ENCODE results near the gene ATF7IP.
A peak's percentile ranks its signal among the peaks of the same experiment; 100 is the strongest.

Gene ATF7IP

GRCh38 chr12:14495326-14495725, 129.8 kb downstream of the ATF7IP start:
- DNase-seq: no peak

DNA sequence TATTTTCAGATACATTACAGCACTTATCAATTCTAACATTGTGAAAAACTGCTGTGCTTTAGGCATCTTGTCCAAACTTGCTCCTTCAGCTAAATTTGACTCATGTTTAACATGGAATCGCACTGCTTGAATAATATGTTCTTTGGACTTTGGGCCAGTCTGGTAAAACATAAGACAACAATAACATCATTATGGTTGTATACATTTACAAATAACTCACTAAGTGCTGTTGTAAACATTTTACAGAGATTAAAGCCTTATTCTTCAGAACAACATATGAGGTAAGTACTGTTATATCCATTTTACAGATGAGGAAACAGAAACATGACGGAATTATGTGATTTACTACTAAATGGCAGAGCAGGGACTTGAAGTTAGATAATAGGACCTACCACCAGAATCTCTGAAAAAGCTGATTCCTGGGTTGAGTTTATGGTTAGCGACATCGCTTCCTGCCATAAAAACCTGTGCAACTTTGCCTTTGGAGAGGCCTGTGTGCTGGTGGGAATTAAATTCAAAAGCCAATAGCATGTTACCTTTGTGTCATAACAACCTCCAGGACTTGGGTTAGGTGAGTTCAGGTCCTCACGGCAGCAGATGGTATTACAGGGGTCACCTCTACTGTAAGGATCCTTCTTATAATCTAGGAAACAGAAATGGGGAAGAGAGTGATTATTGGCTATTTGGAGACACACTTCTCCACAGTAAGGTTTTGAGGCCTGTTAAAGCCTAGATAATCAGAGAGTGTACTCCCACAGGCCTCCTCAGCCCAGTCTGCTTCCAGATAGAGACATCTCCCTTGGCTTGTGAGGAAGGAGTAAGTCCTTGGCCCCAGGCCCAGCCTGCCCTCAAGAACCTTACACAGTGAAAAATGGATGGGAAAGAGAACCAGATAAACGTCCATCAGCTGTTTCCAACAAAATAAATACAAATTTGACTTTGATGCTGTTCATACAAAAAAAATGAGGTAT, 140.4 kb downstream of the ATF7IP start:
- no peak for DNase-seq

DNA sequence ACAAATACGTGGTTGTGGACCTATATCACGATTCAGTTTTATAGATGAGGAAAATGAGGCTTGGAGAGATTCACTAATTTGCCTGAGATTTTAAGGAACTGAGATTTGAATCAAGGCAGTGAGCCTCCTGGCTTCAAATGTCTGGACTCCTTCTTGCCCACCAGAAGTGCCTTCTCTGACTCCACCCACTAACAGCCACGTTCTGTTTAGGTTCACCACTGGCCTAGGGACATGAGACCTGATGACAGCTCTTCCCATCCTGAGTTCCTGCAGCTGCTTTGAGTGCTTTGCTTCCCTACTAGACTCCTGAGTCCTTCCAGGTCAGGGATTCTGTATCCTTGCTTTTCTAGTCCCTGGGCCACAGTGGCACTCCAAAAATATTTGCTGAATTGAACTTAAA, 145.1 kb downstream of the ATF7IP start:
- DNase-seq: no peak

- DNase-seq: peak in 1 of 2 experiments; percentile 54
These were observed 148.8 kb downstream of the ATF7IP start for GRCh38 chr12:14514154-14514842.

GRCh38 chr12:14514946-14515345, 149.5 kb downstream of the ATF7IP start:
- no peak for DNase-seq

DNA sequence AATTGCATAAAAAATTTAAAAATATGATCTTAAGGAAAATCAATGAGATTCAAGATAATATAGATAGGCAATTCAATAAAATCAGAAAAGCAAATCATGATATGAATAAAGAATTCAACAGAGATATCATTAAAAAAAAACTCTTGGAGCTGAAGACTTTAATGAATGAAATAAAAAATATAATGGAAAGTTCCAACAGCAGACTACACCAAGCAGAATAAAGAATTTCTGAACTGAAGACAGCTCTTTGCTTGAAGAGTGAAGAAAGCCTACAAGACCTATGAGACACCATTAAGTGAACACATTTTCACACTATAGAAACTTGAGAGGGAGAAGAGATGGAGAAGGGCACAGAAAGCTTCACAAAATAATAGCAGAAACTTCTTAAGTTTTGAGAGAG, 156.3 kb downstream of the ATF7IP start:
- no peak for DNase-seq

DNA sequence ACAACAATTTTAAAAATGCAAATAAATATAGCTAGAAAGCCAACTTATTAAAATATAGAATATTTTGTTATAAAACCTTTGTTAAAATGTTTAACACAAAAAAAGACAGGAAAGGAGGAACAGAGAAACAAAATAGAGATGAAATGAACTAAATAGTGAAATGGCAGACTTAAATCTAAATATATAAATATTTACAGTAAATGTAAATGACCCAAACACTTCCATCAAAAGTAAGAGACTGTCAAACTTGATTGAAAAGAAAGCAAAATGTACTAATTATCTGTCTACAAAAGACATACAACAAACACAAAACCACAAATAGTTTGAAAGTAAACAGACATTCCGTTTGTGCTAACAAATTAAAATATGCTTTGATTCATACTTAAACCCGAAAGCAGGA, 160.5 kb downstream of the ATF7IP start:
- no peak for DNase-seq

GRCh38 chr12:14532152-14532551, 166.7 kb downstream of the ATF7IP start:
- no peak for DNase-seq

DNA sequence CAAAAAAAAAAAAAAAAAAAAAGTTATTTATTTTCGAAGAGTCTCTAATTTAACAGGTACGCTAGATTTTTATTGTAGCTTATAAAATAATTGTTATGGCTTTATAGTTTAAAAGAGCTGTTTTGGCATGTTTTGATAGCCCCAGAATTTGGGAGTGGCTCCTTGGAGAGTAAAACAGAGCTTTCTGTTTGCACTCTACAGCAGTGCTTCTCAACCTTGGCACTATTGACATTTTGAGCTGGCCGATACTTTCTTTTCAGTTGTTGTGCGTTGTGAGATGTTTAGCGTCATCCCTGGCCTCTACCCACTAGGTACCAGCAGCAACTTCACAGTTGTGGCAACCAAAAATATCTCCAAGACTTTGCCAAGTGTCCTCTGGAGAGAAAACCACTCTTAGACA, 171.6 kb downstream of the ATF7IP start:
- no peak for DNase-seq

DNA sequence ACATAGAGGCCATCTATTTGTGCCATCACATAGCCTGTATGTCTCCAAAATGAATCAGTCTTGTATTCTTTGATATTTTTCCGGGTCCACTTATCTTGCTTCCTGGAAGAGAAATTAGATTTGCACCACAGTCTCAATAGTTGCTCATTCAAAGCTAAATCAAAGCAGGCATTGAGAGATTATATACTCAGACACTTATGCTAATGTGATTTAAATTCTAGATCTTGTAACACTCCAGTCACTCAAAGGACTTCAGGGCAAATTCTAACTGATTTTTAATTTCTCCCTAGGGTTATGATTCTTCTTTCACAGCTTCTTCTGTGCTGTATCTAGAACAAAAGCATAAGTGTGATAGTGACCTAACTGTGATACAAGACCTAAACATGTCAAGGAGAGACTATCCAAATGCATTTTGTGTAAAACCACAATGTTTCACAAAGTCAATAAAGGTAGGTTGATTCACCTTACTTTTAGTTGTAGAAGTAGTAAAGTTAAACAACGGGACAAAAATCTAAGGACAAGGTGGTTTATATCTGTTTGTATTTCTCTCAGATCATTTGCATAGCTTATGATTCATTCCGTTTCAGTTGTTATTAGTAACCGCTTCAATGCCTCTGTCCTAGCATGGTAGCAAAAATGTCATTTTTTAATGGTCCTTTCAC, 175.4 kb downstream of the ATF7IP start:
- no peak for DNase-seq

DNA sequence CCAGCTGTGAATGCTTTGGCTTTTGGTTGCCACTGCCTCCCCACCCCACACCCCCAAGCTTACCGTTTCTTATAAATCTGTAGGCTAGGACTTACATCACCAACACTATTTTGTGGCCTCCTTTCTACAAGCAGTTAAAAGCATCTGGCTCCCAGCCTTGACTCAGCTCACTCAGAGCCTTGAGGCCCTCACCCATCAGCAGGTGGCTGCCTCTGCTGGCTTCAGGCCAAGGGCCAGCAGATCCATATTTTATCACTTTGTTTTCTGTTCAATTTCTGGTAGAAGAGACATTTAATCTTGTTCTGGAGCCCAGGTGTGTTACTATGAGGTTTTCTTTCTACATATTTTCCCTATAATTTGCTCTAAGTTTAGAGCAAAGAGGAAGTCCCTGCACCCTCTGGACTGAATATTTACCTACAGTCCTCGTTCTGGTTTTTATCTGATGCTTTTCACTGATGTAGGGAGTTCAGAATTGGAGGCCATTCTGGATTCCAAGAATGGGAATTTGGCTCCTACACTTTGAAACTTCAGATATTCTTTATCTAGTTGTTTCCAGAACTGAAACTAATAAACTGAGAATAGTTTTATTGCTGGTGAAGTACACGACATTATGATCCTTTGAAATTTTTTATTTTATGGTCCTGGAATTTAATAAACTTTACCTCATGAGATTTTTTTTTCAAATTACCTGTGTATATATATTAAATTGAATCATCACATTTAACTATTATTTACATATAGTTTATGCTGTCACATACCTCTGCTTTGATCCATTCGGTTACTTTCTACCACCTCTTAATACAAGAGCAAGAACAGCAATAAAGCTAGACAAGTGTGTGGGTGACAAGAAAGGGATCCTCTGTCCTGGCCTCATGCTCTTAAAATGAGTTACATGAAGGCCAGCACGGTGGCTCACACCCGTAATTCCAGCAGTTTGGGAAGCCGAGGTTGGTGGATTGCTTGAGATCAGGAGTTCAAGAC, 180.0 kb downstream of the ATF7IP start:
- peak in 1 of 2 experiments; percentile 8 for DNase-seq

- no peak for DNase-seq
These were observed 182.1 kb downstream of the ATF7IP start for GRCh38 chr12:14547571-14547970.

GRCh38 chr12:14548609-14549008, 183.1 kb downstream of the ATF7IP start:
- DNase-seq: no peak

Measured in NCI-H446 (cell line).